Stimulated activated CD4-positive, alpha-beta T cell treated with anti-CD3 and anti-CD28 coated beads, Interleukin-1b, Interleukin-23, amount 100 ng/mL, for 48 hours (primary cell): Measurements from ENCODE around the gene RAP1A.

ENCODE experiments used
- DNase-seq: peaks from one replicate; pipeline ENCODE4 v3.0.0-alpha.2; 2020

RAP1A gene

GRCh38 chr1:111720977-111721786, 101.6 kb downstream of the RAP1A start:
- DNase-seq: no peak

- DNase-seq: no peak
Measured at GRCh38 chr1:111723091-111723806, 103.7 kb downstream of the RAP1A start.

GRCh38 chr1:111723871-111724270, 104.3 kb downstream of the RAP1A start:
- no peak for DNase-seq

- no peak for DNase-seq
Measured at GRCh38 chr1:111725192-111725591, 105.6 kb downstream of the RAP1A start.

GRCh38 chr1:111727056-111727455, 107.5 kb downstream of the RAP1A start:
- DNase-seq: no peak

- DNase-seq: no peak
Measured at GRCh38 chr1:111729271-111729921, 109.8 kb downstream of the RAP1A start.

GRCh38 chr1:111729946-111730681, 110.5 kb downstream of the RAP1A start:
- DNase-seq: no peak

- no peak for DNase-seq
Measured at GRCh38 chr1:111730706-111731105, 111.1 kb downstream of the RAP1A start.

- DNase-seq: no peak
Measured at GRCh38 chr1:111731956-111732355, 112.4 kb downstream of the RAP1A start.

- no peak for DNase-seq
Measured at GRCh38 chr1:111732718-111733117, 113.1 kb downstream of the RAP1A start.

GRCh38 chr1:111733183-111733991, 113.8 kb downstream of the RAP1A start:
- DNase-seq: no peak

- DNase-seq: no peak
Measured at GRCh38 chr1:111733992-111734341, 114.4 kb downstream of the RAP1A start.

- DNase-seq: no peak
Measured at GRCh38 chr1:111734426-111734825, 114.8 kb downstream of the RAP1A start.

GRCh38 chr1:111734856-111735255, 115.3 kb downstream of the RAP1A start:
- no peak for DNase-seq

GRCh38 chr1:111735321-111735720, 115.7 kb downstream of the RAP1A start:
- no peak for DNase-seq

- no peak for DNase-seq
Measured at GRCh38 chr1:111735858-111736544, 116.4 kb downstream of the RAP1A start.

GRCh38 chr1:111736548-111737215, 117.1 kb downstream of the RAP1A start:
- DNase-seq: no peak

GRCh38 chr1:111737216-111738132, 117.9 kb downstream of the RAP1A start:
- no peak for DNase-seq

- DNase-seq: no peak
Measured at GRCh38 chr1:111738133-111738435, 118.5 kb downstream of the RAP1A start.
